Germinal center (tissue), 1 donor: Measurements from ENCODE around the gene SMYD3.
"Not testable (repeated sequence)": the region's sequence is repeated elsewhere in the genome, so short reads cannot be mapped to it uniquely, and the experiment has no call there.

Experiments used
- DNase-seq: peaks from one replicate; pipeline ENCODE4 v3.0.0; 2012; ENCODE audit warnings: mixed read lengths, low spot score

The SMYD3 gene

DNA sequence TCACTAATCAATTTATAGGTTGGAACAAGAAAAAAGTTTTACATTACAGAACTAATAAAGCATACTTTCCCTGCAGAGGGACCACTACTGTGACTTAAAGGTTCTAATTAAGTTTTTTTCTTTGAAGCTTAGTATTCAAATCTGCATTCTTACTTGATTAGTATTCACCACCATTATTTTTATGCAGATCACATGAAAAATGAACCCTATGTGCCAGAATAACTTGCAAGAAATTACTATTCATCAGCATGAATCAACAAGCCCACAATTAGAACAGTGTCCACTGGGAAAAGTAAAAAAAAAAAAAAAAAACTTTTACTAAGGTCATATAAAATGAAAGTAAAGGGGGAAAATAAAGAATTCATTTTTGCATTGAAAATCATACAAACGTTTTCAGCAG lies 90.8 kb downstream of the SMYD3 start:
- DNase-seq = no peak

DNA sequence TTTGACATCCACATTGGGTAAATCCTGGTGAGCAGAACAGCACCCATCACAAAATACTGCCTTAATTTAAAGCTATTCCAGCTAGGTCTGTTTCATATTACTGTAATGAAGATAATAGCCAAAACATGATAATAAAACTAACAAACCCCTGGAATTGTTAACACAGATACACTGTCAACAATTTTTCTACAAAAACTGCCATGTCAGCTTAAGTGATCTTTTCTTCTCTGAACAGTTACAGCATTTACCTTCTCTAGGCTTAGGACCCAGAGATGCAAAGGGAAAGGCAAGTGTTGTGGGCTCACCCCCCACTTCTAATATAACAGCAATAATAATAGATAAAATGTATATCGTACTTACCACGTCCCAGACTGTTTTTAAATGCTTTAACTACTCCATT lies 92.1 kb downstream of the SMYD3 start:
- no peak for DNase-seq

DNA sequence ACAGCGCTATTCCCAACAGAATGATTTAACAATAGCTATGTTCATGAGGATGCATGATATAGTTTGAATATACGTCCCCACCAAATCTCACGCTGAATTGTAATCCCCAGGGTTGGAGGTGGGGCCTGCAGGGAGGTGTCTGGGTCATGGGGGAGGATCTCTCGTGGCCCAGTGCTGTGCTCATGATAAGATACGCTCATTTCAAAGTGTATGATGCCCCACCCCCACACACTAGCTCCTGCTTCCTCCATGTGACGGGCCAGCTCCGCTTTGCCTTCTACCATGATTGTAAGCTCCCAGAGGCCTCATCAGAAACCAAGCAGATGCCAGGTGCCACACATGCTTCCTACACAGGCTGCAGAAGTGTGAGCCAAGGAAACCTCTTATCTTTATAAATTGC lies 93.6 kb downstream of the SMYD3 start:
- DNase-seq = no peak

DNA sequence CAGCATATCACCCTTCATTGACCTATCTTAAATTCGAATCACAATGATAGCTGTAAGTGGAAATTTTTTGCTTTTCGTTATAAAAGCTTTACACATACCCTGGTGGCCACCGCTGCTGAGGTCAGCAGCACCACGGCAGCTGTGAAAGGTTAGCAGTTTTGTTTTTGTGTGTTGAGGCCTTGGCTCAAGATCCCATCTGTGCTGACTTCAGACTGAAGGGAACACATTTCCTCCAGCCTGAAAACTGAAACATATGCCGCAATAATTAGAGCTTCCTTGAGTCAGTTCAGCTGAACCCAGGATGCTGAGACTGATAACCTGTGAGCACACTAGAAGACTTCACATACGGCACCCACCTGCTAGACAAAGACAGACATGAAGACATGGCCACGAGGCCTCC lies 103.0 kb downstream of the SMYD3 start:
- no peak for DNase-seq

DNA sequence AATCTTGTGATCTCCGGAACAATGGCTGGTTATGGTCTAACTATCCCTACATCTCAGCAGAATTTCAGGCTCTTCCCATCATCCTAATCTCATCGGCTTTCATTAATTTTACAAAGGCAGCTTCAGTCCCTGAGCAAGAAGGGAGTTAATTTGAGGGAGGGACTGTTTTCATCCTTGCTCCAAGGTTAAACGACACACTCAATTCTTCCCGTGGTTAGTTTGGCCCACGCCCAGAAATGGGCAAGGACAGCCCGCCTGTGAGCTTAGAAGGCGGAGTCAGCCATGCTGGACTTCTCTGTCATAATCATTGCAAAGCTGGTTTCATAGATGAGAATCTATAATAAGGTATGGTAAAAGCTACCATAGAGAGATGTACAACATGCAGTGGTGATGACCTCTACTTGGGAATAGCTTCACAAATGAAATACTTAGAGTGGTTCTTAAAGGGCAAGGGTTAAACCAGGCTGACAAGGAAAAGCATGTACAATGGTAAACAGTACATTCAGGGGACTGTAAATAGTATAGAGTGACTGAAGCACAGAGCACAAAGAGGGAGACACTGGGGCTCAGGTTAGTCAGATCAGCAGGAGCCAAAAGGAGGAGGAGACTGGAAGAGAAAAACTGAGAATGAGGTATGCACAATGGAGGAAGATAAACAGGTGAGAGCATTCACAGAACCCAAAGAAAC lies 108.8 kb downstream of the SMYD3 start:
- DNase-seq = no peak

DNA sequence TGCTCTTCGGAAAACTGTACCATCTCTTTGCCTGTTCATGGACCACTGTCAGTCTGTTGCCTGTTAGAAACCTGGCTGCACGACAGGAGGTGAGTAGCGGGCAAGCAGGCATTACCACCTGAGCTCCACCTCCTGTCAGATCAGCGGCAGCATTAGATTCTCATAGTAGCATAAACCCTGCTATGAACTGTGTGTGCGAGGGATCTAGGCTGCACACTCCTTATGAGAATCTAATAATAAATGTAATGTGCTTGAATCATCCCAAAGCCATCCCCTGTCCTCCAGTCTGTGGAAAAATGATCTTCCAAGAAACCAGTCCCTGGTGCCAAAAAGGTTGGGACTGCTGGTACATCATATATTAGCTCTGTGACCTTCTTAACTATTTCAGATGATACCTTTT lies 110.0 kb downstream of the SMYD3 start:
- DNase-seq = no peak

DNA sequence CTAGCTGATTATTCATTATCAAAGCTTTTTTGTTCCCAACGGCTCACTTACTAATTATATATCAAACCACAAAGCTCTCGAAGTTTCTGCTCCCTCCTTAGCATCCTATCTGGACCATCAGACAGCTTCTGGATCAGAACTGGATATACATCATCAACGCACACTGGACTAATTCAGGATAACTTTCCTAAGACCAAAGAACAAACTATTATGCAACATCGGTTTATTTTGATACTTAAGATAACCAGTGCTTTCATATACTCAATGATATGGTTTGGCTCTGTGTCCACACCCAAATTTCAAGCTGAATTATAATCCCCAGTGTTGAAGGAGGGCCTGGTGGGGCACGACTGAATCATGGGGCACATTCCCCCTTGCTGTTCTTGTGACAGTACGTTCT lies 110.8 kb downstream of the SMYD3 start:
- DNase-seq = no peak

DNA sequence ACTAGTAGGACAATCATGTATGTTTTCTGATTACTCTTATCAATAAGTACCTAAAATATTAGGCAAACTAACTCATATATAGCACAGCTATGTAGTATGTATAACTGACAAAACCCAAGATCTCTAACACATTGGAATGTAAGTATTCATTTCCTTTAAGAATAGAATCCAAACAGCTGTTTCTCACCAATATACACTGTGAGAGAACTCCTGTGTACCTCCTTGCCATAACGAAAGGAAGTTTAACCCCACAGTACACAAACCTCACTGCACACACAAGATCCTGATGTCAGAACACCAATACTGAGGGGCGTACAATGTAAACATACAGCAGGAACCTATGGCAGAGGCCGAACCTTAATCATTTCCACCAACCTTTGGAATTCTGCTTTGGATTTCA lies 113.0 kb downstream of the SMYD3 start:
- no peak for DNase-seq

DNA sequence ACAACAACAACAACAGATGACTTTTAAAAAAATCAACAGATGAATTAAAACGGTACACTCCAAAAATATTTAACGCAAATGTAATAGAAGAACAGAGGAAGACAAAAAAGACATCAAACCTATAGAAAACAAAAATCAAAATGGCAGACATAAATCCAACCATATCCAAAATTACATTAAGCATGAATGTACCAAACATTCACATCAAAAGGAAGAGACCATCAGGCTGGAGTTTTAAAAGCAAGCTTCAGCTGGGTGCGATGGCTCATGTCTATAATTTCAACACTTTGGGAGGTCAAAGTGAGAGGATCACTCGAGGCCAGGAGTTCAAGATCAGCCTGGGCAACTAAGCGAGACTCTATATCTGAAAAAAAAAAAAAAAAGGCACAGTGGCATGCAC lies 116.2 kb downstream of the SMYD3 start:
- DNase-seq = no peak

DNA sequence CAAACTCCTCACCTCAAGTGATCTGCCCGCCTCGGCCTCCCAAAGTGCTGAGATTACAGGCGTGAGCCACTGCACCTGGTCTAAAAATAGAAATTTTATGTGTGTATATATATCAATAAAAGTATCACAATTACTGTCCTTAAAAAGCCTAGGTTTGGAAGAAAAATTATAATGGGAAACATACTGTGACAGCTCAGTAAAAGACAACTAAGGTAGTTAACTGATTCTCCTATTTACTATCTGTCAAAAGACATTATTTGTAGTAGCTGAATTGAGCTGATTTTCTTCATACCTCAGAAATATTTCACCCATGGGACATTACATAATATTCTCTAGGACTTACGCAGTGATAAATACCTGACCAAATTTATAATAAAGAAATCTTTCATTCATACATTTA lies 122.5 kb downstream of the SMYD3 start:
- DNase-seq = no peak

DNA sequence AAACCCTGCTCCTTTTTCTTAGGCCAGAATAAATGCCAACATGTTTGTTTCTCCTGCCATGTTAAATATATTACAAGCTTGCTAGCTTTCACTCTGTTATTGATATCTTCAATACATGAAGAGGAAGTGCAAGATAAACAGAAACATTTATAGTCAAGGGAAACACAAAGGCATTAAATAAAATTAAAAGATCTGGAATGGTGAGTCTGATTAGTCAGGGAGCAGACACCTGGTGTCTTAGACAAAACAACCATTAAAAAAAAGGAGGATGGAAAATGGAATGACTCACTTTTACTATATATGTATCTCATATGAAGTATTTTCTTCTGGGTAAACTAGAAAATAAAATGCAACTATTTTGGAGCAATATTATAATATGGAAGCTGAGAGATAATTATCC lies 123.3 kb downstream of the SMYD3 start:
- no peak for DNase-seq

DNA sequence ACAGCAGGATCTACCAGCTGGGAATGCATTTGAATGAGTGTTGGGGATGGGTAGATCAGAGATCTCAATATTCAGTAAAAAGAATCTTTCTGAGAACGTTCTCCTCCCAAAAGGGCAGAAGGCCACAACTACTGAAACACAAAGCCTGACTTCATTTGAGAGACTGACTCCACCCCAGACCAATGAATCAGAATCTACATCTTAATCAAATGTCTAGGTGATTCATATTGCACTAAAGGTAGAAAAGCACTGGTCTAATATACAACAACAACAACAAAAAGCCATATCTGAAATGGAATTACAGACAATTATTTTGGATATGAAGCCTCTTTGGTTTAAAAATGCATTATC lies 123.9 kb downstream of the SMYD3 start:
- no peak for DNase-seq

DNA sequence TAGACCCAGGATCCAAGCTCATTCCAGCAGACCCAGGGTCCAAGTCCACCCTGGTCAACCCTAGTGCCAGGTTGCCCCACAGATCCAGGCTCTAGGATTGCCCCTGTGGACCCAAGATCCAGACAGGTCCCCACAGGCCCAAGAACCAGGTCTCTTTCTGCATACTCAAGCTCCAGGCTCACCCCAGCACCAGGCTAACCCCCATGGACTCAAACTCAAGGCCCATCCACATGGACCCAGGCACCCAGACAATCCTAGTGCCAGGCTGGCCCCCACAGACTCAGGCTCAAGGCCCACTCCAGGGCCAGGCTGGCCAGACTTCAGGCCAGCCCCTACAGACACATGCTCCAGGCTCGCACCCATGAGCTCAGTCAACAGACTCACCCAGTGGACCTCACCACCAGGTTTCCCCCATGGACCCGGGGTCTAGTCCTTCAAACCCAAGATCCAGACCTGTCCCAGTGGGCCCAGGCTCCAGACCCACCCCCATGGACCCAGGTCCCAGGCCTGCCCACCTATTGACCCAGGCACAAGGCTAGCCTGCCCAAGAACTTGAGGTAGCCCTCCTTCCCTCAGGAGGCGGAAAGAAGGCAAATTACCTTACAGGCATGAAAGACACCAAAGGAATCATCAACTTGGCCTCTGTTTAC lies 124.4 kb downstream of the SMYD3 start:
- DNase-seq = no peak

DNA sequence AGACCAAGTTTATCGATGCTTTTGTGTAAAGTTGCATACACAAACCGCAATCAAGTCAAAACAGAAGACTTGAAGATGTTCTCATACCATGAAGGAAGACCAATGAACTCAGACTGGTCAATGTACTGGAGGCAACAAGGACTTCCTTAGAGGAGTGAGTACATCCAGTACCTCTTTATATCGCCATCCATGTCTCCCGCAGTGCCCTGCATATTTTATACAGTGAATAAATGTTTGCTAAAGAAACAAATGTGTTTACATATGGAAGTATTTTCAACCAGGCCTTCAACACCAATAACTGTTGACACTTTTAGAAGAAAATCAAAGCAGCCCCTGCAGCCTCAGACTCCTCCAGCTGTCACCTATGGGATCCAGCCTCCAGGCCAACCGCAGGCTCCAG lies 125.6 kb downstream of the SMYD3 start:
- no peak for DNase-seq

DNA sequence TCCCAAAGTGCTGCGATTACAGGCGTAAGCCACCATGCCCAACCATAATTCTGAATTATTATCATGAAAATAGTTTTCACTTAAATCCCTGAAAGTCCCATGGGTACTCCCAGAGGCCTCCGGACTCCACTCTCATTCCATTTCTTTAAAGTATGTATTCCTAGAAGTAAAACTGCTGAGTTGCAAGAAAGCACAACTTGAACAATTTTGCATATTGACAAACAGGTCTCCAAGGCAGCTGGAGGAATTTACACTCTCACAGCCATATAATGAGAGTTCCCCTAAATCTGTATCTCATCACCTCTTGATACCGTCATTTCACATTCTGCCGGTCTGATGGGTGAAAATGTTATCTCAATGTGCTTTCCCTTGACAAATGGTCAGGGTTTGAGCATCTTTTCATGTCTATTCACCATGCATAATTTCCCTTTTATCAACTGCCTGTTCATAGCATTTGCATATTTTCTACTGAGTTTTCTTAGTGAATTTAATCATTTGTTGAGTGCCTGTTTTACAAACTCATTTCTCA lies 129.4 kb downstream of the SMYD3 start:
- DNase-seq = no peak

DNA sequence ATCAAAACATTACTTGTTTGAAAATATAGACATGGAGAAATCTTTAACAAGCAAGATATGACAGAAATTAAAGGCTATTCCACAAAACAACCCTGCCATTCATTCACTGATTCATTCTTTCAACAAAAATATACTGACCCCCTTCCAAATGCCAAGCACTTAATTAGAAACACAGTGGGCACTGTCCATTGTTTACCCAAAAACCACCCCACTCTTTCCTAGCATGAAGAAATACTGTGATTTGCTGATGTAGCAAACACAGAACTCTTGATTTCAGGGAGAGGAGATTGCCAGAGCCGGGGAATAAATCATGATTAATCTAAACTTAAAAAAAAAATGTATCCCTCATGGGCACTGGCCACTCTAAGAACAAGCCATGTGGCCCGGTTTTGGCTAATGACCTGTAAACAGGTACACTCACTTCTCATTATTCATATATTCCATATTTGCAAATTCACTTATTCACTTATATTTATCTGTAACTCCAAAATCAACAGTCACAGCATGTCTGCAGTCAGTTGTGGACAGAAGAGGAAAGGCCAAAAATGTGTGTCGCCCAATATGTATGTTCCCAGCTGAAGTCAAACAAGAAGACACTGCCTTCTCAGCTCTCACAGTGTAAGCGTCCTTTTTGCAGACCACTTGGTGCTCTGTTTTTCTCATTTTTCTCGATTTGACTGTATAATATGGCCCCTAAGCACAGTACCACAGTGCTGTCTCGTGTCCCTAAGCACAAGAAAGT lies 133.1 kb downstream of the SMYD3 start:
- no peak for DNase-seq

DNA sequence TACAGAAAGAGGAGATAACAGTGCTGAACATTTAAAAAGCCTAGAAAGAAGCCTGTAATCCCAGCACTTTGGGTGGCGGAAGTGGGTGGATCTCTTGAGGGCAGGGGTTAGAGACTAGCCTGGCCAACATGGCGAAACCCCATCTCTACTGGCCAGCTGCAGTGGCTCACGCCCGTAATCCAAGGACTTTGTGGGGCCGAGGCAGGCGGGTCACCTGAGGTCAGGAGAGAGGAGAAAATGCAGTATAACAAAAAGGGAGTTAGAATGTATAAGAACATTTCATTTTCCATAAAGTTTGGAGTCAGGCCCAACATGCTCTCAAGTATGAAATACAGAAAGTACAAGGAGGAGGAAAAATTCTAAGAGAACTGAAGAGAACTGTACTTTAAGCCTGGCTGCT lies 134.5 kb downstream of the SMYD3 start:
- DNase-seq = no peak

DNA sequence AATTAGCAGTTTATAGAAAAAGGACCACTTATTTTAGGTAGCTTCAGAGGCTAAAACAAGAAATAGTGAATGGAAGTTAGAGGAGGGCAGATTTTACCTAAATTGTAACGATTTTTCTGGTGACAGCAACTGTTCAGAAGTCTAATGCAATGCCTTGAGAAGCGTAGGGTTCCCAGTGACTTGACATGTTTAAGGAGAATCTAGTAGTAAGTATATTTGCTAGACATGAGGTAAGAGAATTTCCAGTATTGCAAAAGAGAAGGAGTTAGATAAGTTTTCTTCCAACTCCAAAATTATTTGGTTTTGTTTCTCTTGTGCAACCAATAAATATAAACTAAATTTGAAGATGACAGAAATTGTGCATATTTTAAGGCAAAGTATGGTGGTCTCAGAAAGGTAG lies 140.0 kb downstream of the SMYD3 start:
- DNase-seq = no peak

DNA sequence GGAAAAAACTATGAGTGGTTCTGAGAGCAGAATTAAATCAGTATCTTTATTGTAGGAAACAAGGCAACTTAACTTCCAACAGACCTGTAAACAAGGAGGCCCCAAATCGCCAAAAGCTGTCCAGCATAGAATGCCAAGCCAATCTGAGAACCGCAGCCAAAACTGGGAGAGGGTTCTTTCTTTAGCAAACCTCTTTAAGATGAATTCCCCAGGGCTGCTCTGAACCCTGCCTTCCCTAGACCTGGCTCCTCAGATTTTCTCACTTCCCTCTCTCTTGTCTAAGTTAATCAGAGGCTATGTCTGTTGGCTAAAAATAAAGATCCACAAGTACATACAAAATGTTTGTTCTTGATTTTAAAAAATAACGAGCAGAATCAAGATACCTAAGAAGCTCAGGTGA lies 141.4 kb downstream of the SMYD3 start:
- DNase-seq = peak; percentile 18

DNA sequence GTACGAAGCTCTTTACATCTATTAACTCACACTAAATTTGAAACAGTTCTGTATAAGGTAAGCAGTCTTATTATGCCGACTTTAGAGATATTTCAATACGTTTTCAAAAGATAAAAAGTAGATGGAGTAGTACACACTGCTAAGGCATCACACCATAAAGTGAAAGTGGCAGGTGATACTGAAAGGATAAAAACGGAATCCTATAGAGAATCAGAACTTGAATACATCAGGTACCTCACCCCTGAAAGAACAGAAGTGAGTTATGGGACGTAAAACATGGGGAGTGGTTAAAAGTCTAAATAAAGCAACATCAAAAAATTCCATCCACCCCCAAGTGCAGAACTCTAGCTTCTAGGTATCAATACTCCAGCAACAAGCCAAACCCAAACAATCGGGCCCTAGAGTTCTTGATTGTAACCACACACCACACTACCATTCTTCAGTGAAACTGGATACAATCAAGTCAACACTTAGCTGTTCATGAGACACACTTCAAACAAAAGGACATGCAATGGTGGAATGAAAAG lies 142.6 kb downstream of the SMYD3 start:
- no peak for DNase-seq

DNA sequence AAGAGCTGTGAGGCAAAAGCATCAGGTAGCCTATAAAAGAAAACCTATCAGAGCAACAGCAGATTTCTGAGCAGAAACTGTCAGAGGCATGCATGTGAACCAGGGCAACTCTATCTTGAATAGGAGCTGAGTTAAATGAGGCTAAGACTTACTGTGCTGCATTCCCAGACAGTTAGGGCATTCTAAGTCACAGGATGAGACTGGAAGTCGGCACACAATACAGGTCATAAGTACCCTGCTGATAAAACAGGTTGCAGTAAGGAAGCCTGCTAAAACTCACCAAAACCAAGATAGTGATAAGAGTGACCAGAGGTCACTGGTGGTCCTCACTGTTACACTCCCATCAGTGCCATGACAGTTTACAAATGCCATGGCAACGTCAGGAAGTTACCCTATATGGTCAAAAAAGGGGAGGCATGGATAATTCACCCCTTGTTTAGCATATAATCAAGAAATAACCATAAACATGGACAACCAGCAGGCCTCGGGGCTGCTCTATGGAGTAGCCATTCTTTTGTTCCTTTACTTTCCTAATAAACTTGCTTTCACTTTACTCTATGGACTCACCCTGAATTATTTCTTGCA lies 150.0 kb downstream of the SMYD3 start:
- DNase-seq = not testable (repeated sequence)

DNA sequence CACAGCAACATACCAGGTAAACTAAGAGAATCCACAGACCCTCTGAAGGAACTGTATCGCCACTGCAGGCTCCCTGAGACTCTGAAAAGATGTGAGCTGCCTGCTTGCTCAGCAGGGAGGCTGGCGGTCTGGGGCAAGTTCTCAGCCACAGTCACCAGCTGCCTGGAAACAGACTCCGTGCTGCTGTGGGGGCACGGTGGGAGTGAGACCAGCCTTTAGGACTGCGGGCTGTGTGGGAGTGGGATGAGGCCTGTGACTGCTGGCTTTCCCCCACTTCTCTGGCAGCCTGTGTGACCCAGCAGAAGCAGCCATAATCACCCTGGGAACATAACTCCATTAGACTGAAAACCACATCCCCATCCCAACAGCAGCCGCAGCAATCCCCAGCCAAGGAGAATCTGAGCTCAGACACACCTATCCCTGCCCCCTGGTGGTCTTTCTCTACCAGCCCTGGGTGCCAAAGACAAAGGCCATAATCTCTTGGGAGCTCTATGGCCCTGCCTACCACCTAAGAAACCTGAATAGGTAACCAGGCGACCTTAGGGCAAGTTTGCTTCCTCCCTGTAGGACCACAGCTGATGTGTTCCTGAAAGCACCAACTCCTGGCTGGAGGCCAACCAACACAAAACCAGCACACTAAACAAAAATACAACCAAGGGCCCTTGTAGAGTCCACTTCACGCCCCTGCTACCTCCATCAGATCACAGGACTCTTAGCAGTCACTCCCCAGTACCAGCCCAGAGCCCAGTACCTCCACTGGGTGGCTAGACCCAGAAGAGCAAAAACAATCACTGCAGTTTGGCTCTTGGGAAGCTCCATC lies 151.5 kb downstream of the SMYD3 start:
- DNase-seq = no peak
